Right cardiac atrium (tissue), 5 donors: ENCODE measurements around the gene SPTAN1. TPM values are rescaled to one million over a fixed set of nuclear protein-coding genes. Genes with fewer than 3 reads are reported as not detected.
"Not testable (repeated sequence)": the region's sequence is repeated elsewhere in the genome, so short reads cannot be mapped to it uniquely, and the experiment has no call there.

Experiments
- ATAC-seq, 2 donors: fragments of 200-7000 bp; cut with Tn5 transposase; one replicate each; pipeline versions ENCODE4 v1.8.0 to v1.9.1; 2020; ENCODE audit warnings: moderate library complexity in 2 of 2, mild to moderate bottlenecking in 1 of 2
- DNase-seq, 3 donors: peaks; one replicate each; pipeline ENCODE4 v3.0.0-alpha.2; 2020
- H3K27ac ChIP-seq: one replicate; pipeline ENCODE4 v1.5.1; 2013; ENCODE audit warnings: mild to moderate bottlenecking, low read length, control low read depth, moderate library complexity
- H3K27me3 ChIP-seq: one replicate; pipeline ENCODE4 v1.6.1; 2013; ENCODE audit not compliant: control insufficient read depth, insufficient read depth
- H3K4me1 ChIP-seq: one replicate; pipeline ENCODE4 v1.6.1; 2013; ENCODE audit warnings: low read length; ENCODE audit not compliant: control insufficient read depth, insufficient read depth
- H3K4me3 ChIP-seq: one replicate; pipeline ENCODE4 v1.5.1; 2013; ENCODE audit warnings: low read length, control low read depth
- H3K9me3 ChIP-seq: one replicate; pipeline ENCODE4 v1.6.1; 2013; ENCODE audit warnings: low read length; ENCODE audit not compliant: control insufficient read depth
- WGBS: extraction: QIAGEN DNeasy Blood & Tissue Kit; methylation state at CpG from one replicate; pipeline ENCODE4 v1.1.7; 2013; 5-methylcytosine and 5-hydroxymethylcytosine counted together
- intact Hi-C, 4 donors: fragments of 100-400 bp; cut with DNase I; formaldehyde crosslinking; loops; one replicate each; pipeline versions ENCODE4 v1.11.0 to v1.14.0; 2022 to 2023
- long read RNA-seq, 4 donors: library from polyadenylated mRNA; unstranded; transcript quantifications; one replicate each; pipeline ENCODE4 v2.0.0, GENCODE V29; 2020 to 2021
- polyA plus RNA-seq: library from polyadenylated mRNA; stranded (reverse); fragments of 200-250 nt; gene quantifications from one replicate; pipeline ENCODE4 v1.2.3, GENCODE V29; 2013
- total RNA-seq, 4 donors: library from RNA; stranded (reverse); fragmentation: NEBNext Ultra II Directional; extraction: Animal tissue kit (Norgen Biotek cat#: 25700); gene quantifications; one replicate each; pipeline ENCODE4 v1.2.1, GENCODE V29; 2021
- donor health status: healthy with polysubstance abuse.
- donor health status: DM: no; HTN: yes; CAD: no.
- donor health status: DM: no; HTN: no; CAD: no.
- donor health status: DM: no; HTN: yes; CAD: no; lungs with severe emphysema.
- donor health status: DM: yes; HTN: yes; CAD: no.

Gene SPTAN1
- total RNA-seq (100 to 1,000 TPM; 269 to 312 (median 282) TPM), polyA plus RNA-seq (154 TPM)
- long read RNA-seq, donor 1, full-length matches to known transcripts, result 17 of 116 reads
- long read RNA-seq, donor 1, partial matches to known transcripts, result 83 of 116 reads
- long read RNA-seq, donor 1, other reads (novel, unspliced or antisense), result 16 of 116 reads
- long read RNA-seq, donor 2, full-length matches to known transcripts, result 8 of 45 reads
- long read RNA-seq, donor 2, partial matches to known transcripts, result 27 of 45 reads
- long read RNA-seq, donor 2, other reads (novel, unspliced or antisense), result 10 of 45 reads
- long read RNA-seq, donor 3, full-length matches to known transcripts, result 21 of 211 reads
- long read RNA-seq, donor 3, partial matches to known transcripts, result 163 of 211 reads
- long read RNA-seq, donor 3, other reads (novel, unspliced or antisense), result 27 of 211 reads
- long read RNA-seq, donor 4, full-length matches to known transcripts, result 10 of 63 reads
- long read RNA-seq, donor 4, partial matches to known transcripts, result 35 of 63 reads
- long read RNA-seq, donor 4, other reads (novel, unspliced or antisense), result 18 of 63 reads

- DNase-seq (peak; percentile 93 to 98 (median 97)), ATAC-seq (peak; percentile 89 to 90)
- H3K4me1 ChIP-seq, result peaks cover 12% of the 10 kb centered on the region
- H3K4me3 ChIP-seq, result peak within 1 kb of the TSS; percentile 88
- peak within 1 kb of the TSS; percentile 90 for H3K27ac ChIP-seq
- intact Hi-C loops, result no loop called here
- H3K9me3 ChIP-seq, result no peaks in the 10 kb centered on the region
- under 1% methylated on average over 81 of the region's 81 CpGs for WGBS
- no peaks in the 10 kb centered on the region for H3K27me3 ChIP-seq
These were observed at the start of gene SPTAN1 for GRCh38 chr9:128552153-128552743. Gene SPTAN1, plus strand, starts transcription at chr9:128552587. Its CDS starts 14,154 bp downstream, at chr9:128566741.

- intact Hi-C loops, H3K4me3 ChIP-seq, ATAC-seq, DNase-seq, H3K4me1 ChIP-seq, H3K27me3 ChIP-seq, H3K27ac ChIP-seq, H3K9me3 ChIP-seq: not testable (repeated sequence)
- 58% methylated on average over 14 of the region's 14 CpGs for WGBS
These were observed 49.0 kb upstream of the SPTAN1 start for GRCh38 chr9:128503415-128503825.

- intact Hi-C loops, result no loop called here
- Histone ChIP-seq H3K27ac (no peak overlapping the region), H3K27me3 (no peaks in the 10 kb centered on the region), H3K4me1 (no peaks in the 10 kb centered on the region), H3K4me3 (peak overlapping the region; percentile 75), H3K9me3 (no peaks in the 10 kb centered on the region)
- WGBS, result 19% methylated on average over 11 of the region's 11 CpGs
- ATAC-seq (peak; percentile 22 to 33), DNase-seq (peak in 1 of 3 donors; percentile 56)
These were observed 48.5 kb upstream of the SPTAN1 start for GRCh38 chr9:128503870-128504269.

GRCh38 chr9:128504485-128505413 is 47.6 kb upstream of the SPTAN1 start, which contains the start of gene GLE1:
Gene GLE1, plus strand, starts transcription at chr9:128504719. Its CDS starts 87 bp downstream, at chr9:128504806.
- WGBS, result under 1% methylated on average over 64 of the region's 64 CpGs
- Histone ChIP-seq H3K4me1 (no peaks in the 10 kb centered on the region), H3K27ac (peak within 1 kb of the TSS; percentile 86), H3K9me3 (no peaks in the 10 kb centered on the region), H3K4me3 (peak within 1 kb of the TSS; percentile 75), H3K27me3 (no peaks in the 10 kb centered on the region)
- DNase-seq (peak; percentile 96 to 99 (median 99)), ATAC-seq (peak; percentile 99)
- intact Hi-C loops, result no loop called here

GRCh38 chr9:128505414-128505765 is 47.0 kb upstream of the SPTAN1 start:
- H3K4me1 ChIP-seq, result no peaks in the 10 kb centered on the region
- peak overlapping the region; percentile 75 for H3K4me3 ChIP-seq
- H3K27me3 ChIP-seq, result no peaks in the 10 kb centered on the region
- H3K27ac ChIP-seq, result peak overlapping the region; percentile 86
- no peaks in the 10 kb centered on the region for H3K9me3 ChIP-seq
- no peak for ATAC-seq
- WGBS, result 28% methylated on average over 6 of the region's 6 CpGs
- intact Hi-C loops, result no loop called here
- DNase-seq, result no peak

- H3K27me3 ChIP-seq, ATAC-seq, intact Hi-C loops, H3K9me3 ChIP-seq, H3K4me1 ChIP-seq, H3K27ac ChIP-seq, DNase-seq, H3K4me3 ChIP-seq: not testable (repeated sequence)
- WGBS, result 85% methylated on average over 12 of the region's 12 CpGs
These were observed 46.5 kb upstream of the SPTAN1 start for GRCh38 chr9:128505906-128506305.

- no peak overlapping the region for H3K27ac ChIP-seq
- intact Hi-C loops, result no loop called here
- H3K27me3 ChIP-seq, result no peaks in the 10 kb centered on the region
- H3K4me3 ChIP-seq, result no peak overlapping the region
- no peak for DNase-seq
- H3K9me3 ChIP-seq, result no peaks in the 10 kb centered on the region
- no peak for ATAC-seq
- 94% methylated on average over 9 of the region's 9 CpGs for WGBS
- no peaks in the 10 kb centered on the region for H3K4me1 ChIP-seq
These were observed 39.6 kb upstream of the SPTAN1 start for GRCh38 chr9:128512820-128513219.

GRCh38 chr9:128521956-128522355 is 30.4 kb upstream of the SPTAN1 start:
- Histone ChIP-seq H3K4me3 (no peak overlapping the region), H3K4me1 (peaks cover 5% of the 10 kb centered on the region), H3K27ac (no peak overlapping the region), H3K9me3 (no peaks in the 10 kb centered on the region), H3K27me3 (no peaks in the 10 kb centered on the region)
- DNase-seq (no peak), ATAC-seq (no peak)
- intact Hi-C loops, result no loop called here
- WGBS, result 86% methylated on average over 6 of the region's 6 CpGs

GRCh38 chr9:128523199-128523925 is 29.0 kb upstream of the SPTAN1 start:
- Histone ChIP-seq H3K4me3 (no peak overlapping the region), H3K27ac (no peak overlapping the region), H3K9me3 (no peaks in the 10 kb centered on the region), H3K4me1 (peaks cover 5% of the 10 kb centered on the region), H3K27me3 (no peaks in the 10 kb centered on the region)
- ATAC-seq, result peak in 1 of 2 donors; percentile 26
- intact Hi-C loops, result no loop called here
- DNase-seq, result peak in 2 of 3 donors; percentile 53 to 61
- WGBS, result 33% methylated on average over 13 of the region's 13 CpGs

- Histone ChIP-seq H3K27ac (no peak overlapping the region), H3K9me3 (no peaks in the 10 kb centered on the region), H3K4me1 (peaks cover 5% of the 10 kb centered on the region), H3K4me3 (no peak overlapping the region), H3K27me3 (no peaks in the 10 kb centered on the region)
- ATAC-seq (no peak), DNase-seq (no peak)
- 92% methylated on average over 2 of the region's 2 CpGs for WGBS
- intact Hi-C loops, result no loop called here
These were observed 25.7 kb upstream of the SPTAN1 start for GRCh38 chr9:128526720-128527119.
